Endothelial cell of hepatic sinusoid (primary cell): ENCODE data around the gene PIM3.
"Not testable (repeated sequence)": the region's sequence is repeated elsewhere in the genome, so short reads cannot be mapped to it uniquely, and the experiment has no call there.

ENCODE experiments used
- in situ Hi-C: cut with HindIII; loops from 2 replicates; pipeline ENCODE4 v1.10.0; 2017; ENCODE audit warnings: low sequenced_read_pairs

The PIM3 gene

DNA sequence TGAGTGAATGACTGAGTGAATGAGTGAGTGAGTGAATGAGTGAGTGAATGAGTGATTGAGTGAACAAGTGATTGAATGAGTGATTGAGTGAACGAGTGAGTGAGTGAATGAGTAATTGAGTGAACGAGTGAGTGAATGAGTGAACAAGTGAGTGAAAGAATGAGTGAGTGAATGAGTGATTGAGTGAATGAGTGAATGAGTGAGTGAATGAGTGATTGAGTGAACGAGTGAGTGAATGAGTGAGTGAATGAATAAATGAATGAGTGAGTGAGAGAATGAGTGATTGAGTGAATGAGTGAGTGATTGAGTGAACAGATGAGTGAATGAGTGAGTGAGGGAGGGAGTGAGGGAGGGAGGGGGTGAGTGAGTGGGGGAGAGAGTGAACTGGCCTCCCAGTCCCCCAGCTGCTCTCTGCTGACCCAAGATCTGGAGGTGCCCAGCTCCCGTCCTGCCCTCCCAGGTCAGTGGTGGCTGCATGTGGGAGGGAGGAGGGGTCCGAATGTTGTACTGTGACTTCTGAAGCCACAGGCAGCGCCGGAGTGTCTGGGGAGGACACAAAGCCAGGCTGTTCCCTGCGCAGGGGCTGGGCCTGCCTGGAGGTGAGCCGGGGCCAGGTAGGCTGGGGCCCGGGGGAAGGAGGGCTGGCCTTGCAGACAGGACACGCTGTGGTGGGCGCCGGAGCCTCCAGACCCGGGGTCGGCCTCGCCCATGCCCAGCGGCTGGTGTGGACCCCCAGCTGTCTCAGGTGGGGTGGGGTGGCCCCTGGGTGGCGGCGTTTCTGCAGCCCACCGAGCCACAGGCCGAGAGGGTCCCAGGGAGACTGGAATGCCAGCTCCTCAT is 17.8 kb upstream of the PIM3 start:
- in situ Hi-C loops: no loop called here

DNA sequence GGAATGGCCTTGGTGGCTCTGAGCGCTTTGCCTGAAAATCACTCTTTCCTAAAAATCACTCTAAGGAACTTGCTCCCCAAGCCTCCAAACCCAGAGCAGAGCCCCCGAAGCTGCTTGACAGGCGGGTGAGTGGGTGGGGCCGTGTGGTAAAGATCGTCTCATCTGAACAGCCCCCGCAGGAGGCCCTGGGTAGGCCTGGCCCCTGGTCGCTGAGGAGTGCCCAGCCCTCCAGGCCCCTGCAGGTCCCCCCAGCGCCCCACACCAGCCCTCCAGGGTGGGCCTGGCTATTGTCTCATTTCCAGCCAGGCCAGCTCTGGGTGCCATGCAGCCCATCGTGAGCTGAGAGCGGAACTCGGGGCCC is 17.2 kb upstream of the PIM3 start:
- in situ Hi-C loops: no loop called here

- in situ Hi-C loops: no loop called here
Observed at GRCh38 chr22:49943771-49944398, 16.7 kb upstream of the PIM3 start.

DNA sequence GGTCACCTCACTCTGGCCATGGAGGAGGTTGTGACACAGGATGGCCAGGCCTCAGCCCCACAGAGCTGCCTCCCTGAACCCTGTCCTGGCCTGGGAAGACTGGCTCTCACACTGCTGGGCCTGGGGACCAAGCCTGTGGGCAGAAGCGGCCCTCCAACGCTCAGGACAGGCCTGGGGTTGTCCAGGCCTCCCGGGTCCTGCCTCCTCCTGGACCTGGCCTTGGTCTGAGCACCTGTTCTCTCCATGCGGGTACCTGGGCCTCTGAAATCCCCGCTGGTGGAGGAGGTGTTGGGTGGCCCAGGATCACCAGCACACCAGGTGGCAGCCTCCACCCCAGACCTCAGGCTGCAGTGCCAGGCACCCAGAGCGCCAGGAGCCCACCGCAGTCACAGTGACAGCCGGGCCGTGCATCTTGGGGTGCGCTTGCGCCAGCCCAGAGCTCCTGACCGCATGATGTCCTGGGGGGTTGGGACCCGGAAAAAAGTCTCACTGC is 16.1 kb upstream of the PIM3 start:
- in situ Hi-C loops: no loop called here

DNA sequence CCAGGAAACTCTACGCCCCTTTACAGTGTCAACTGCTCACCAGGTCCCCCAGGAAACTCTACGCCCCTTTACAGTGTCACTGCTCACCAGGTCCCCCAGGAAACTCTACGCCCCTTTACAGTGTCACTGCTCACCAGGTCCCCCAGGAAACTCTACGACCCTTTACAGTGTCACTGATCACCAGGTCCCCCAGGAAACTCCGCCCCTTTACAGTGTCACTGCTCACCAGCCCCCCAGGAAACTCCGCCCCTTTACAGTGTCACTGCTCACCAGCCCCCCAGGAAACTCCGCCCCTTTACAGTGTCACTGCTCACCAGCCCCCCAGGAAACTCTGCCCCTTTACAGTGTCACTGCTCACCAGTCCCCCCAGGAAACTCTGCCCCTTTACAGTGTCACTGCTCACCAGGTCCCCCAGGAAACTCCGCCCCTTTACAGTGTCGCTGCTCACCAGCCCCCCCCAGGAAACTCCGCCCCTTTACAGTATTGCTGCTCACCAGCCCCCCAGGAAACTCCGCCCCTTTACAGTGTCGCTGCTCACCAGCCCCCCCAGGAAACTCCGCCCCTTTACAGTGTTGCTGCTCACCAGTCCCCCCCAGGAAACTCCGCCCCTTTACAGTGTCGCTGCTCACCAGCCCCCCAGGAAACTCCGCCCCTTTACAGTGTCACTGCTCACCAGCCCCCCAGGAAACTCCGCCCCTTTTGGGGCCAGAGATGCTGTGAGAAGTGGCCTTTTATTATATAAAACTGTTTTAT is 15.4 kb upstream of the PIM3 start:
- in situ Hi-C loops: not testable (repeated sequence)

GRCh38 chr22:49946612-49947295 is 13.8 kb upstream of the PIM3 start:
- in situ Hi-C loops: no loop called here

DNA sequence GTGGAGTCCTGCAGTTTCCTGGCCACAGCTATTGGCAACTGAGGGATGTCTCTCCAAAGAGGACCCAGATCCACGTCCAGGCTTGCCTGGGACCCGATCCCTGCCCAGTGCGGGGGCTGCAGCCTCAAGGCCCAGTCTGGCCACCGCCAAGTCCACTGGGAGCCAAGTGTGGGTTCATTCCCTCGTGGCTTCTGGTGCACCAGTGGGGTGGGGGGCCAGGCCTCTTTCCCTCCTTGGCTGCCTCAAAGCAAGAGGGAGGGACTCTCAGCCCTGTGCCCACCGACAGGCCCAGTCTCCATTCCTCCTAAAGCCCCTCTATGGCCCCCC is 13.3 kb upstream of the PIM3 start:
- in situ Hi-C loops: no loop called here

- in situ Hi-C loops: no loop called here
Observed at GRCh38 chr22:49948116-49948957, 12.2 kb upstream of the PIM3 start.

DNA sequence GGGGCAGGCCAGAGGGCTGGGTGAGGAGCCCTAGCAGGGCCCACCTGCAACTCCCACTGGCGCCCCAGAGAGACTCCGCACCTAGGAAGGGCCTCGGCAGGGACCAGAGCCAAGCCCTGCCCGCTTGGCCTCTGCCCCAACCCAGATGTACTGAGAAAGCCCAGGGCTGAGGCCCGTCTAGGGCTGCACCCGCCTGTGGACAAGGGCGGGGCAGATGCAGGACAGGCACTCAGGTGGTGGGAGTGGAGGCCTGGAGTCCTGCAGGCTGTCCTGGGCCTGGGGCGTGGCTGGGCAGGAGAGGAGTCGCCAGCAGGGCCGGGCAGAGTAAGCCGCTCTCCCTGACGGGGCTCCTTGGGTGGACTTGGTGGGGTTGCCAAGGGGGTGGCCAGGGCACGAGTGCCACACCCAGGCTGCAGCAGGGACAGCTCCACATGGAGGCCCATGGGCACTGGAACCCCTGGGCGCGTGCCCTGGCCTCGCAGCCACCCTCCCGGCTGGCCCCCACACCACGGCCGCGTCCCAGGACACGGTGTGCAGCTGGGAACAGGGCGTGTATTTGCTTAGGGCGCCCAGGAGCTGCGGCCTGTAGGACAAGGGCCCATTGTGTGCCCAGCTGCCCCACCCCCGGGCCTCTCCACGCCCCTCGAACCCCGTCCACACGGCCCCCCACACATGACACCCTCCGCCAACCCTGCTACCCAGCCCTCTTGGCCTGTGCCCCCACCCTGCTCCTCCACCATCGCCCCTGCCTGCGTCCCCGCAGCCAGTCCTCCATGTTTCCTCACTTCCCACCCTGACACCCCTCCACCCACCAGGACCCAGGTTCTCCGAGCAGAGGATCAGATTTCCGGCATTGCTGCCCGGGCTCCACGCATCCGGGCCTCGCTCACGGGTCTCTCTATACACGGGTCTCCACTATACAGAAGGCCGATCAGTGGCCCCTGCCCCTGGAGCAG is 11.3 kb upstream of the PIM3 start:
- in situ Hi-C loops: no loop called here

DNA sequence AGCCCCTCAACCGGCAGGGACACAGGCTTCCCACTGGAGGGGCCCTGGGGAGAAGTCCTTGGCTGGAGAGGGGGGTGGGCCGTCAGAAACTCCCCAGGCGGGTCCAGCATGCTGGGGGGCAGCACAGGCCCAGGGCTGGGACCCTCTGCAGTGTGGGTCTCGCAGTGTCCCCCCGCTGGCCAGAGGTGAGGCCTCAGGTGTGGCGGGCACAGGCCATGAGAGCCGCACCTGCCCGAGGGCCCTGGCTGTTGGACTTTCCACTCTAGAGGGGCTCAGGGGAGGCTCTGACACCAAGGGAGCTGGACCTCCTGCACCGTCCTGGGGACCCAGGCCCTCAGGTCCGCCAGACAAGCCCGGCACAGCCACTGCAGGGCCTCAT is 10.7 kb upstream of the PIM3 start:
- in situ Hi-C loops: no loop called here

DNA sequence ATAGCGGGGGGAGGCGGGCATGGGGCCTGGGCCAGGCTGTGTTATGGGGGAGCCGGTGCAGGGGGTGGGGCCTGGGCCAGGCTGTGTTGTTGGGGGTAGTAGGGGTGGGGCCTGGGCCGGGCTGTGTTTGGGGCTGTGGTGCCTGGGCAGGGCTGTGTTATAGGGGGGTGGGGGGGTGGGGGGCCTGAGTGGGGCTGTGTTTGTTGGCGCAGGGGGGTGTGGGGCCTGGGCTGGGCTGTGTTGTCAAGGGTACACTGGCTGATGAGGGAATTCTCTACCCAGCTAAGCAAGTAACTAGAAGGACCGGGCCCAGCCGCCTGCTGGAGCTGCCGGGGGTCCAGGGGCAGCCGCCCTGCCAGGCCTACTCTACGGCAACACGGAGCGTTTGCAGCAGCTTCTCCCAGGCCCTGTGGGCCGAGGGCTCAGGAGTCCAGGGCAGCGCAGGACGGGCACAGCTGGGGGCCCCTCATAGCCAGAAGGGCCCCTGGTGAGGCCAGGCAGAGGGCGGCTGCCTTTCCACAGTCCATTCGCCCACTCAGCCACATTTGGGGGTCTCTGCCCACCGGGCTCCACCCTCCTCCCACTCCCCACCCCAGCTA is 10.1 kb upstream of the PIM3 start:
- in situ Hi-C loops: no loop called here

- in situ Hi-C loops: no loop called here
Observed at GRCh38 chr22:49951000-49951677, 9.4 kb upstream of the PIM3 start.

DNA sequence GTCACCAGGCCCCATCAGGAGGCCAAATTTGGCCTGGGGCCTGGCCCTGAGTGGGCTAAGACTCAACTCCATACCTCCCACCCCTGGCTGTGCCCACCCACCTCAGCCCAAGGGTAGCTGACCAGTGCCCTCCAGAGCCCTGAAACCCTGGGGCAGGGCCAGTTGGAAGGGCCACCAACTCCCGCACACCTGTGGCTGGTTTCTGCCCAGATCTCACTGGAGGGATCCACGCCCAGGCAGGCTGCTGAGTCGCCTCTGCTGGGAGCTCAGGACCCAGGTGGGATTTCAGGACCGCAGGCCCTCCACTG is 8.9 kb upstream of the PIM3 start:
- in situ Hi-C loops: no loop called here

DNA sequence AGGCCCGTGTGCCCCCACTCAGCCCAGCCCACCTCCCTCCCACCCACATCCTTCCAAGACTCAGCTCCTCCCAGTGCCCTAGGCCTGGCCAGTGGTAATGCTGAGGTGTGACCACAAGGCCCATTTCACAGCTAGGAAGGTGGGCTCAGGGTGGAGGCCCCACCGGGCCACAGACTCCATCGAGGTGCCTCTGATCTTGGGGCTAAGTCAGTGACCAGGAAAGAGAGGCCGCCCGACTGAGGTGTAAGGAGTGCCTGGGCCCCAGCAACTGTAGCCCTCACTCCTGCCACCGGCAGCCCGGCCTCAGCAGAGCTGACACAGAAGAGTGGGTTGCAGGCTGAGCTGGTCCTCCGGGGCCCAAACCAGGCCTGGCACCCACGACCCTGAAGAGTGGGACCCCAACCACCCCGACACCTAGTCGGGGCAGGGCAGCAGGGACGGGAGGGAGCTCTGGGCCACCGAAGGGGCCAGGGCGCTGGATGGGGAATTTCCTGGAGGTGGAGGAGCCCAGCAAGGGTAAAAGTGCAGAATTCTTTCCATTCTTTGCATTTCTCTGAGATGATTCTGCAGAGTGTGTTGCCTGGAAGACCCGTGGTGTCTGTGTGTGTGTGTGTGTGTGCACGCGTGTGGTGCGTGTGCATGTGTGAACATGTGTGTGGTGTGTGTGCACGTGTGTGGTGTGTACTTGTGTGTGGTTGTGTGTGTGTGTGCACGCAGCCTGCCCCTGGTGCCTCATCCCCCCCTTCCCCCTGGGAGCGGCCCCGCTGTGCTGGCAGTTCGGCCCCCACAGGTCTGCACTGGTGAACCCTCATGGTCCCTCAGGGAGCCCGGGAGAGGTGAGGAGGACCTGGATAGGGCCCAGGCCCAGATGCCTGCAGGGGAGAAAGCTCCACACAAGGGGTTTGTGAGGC is 8.3 kb upstream of the PIM3 start:
- in situ Hi-C loops: no loop called here

GRCh38 chr22:49953027-49953679 is 7.4 kb upstream of the PIM3 start:
- in situ Hi-C loops: no loop called here

GRCh38 chr22:49953680-49954344 is 6.8 kb upstream of the PIM3 start:
- in situ Hi-C loops: no loop called here

DNA sequence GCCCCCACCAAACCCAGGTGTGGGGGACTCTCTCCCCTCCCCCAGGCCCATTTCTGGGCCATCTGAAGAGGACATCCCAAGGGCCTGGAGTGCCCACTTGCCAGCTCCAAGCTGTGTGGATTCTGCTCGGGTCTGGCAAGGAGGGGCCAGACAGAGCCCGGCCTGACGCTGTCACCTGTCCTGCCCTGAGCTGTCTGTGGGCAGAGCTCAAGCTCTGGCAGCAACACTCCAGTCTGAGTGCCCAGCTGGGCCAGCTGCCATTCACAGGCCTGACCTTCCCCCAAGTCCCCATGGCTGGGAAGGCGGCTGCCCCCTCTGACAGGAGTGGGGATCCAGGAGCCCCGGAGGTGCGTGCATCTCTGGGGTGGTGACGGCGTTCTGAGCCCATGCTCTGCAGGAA is 6.2 kb upstream of the PIM3 start:
- in situ Hi-C loops: no loop called here
